GM23338 (cell line): ENCODE data around the gene C10orf105. TPM values are rescaled to one million over a fixed set of nuclear protein-coding genes. Genes with fewer than 3 reads are reported as not detected.

Source experiments
- ATAC-seq: fragments of 200-7000 bp; cut with Tn5 transposase; 3 replicates; pipeline ENCODE4 v1.9.1; 2020
- DNase-seq: peaks from one replicate; pipeline ENCODE4 v3.0.0-alpha.2; 2015; ENCODE audit warnings: low spot score
- H2AFZ ChIP-seq: fragments of 200-600 bp; sonication (generic); 2 replicates; pipeline ENCODE4 v1.8.0; 2016; ENCODE audit warnings: antibody characterized with exemption, mild to moderate bottlenecking, moderate library complexity
- H3F3A ChIP-seq: fragments of 200-600 bp; sonication (generic); replicated peaks from 2 replicates; pipeline ENCODE4 v1.8.0; 2017; ENCODE audit warnings: antibody characterized with exemption, mixed run types, low read depth
- H3K27ac ChIP-seq: fragments of 200-600 bp; sonication (generic); 2 replicates; pipeline ENCODE4 v1.6.1; 2016; ENCODE audit warnings: low read depth
- H3K27me3 ChIP-seq: fragments of 200-600 bp; sonication (generic); 2 replicates; pipeline ENCODE4 v1.8.0; 2016; ENCODE audit warnings: mild to moderate bottlenecking, mixed run types, moderate library complexity; ENCODE audit not compliant: insufficient read depth
- H3K36me3 ChIP-seq: fragments of 200-600 bp; sonication (generic); 2 replicates; pipeline ENCODE4 v1.8.0; 2016; ENCODE audit warnings: mild to moderate bottlenecking; ENCODE audit not compliant: insufficient read depth
- H3K4me1 ChIP-seq: fragments of 200-600 bp; sonication (generic); 2 replicates; pipeline ENCODE4 v1.8.0; 2016; ENCODE audit warnings: mild to moderate bottlenecking, moderate library complexity; ENCODE audit not compliant: insufficient read depth
- H3K4me2 ChIP-seq: fragments of 200-600 bp; sonication (generic); 2 replicates; pipeline ENCODE4 v1.7.1; 2017; ENCODE audit warnings: mixed run types
- H3K4me3 ChIP-seq: fragments of 200-600 bp; sonication (generic); 2 replicates; pipeline ENCODE4 v1.6.1; 2016; ENCODE audit warnings: mixed run types
- H3K79me2 ChIP-seq: fragments of 200-600 bp; sonication (generic); replicated peaks from 2 replicates; pipeline ENCODE4 v1.8.0; 2017; ENCODE audit warnings: mild to moderate bottlenecking; ENCODE audit not compliant: insufficient read depth
- H3K9me2 ChIP-seq: fragments of 200-600 bp; sonication (generic); 2 replicates; pipeline ENCODE4 v1.8.0; 2017; ENCODE audit not compliant: insufficient read depth
- H4K20me1 ChIP-seq: fragments of 200-600 bp; sonication (generic); replicated peaks from 2 replicates; pipeline ENCODE4 v1.8.0; 2017; ENCODE audit warnings: mild to moderate bottlenecking; ENCODE audit not compliant: insufficient read depth
- H3K27ac Mint-ChIP-seq: 2 replicates; pipeline ENCODE4 v1.8.0; 2020; ENCODE audit warnings: inconsistent platforms, mild to moderate bottlenecking, moderate library complexity, mixed read lengths
- H3K27me3 Mint-ChIP-seq: 3 replicates; pipeline ENCODE4 v1.8.0; 2022; ENCODE audit warnings: low read depth, mild to moderate bottlenecking, moderate library complexity, mixed read lengths, inconsistent platforms; ENCODE audit not compliant: insufficient read depth, poor library complexity
- H3K36me3 Mint-ChIP-seq: 3 replicates; pipeline ENCODE4 v1.8.0; 2021; ENCODE audit warnings: low read depth, mild to moderate bottlenecking, inconsistent platforms, moderate library complexity, mixed read lengths
- H3K4me1 Mint-ChIP-seq: 3 replicates; pipeline ENCODE4 v1.8.0; 2020; ENCODE audit warnings: mild to moderate bottlenecking, inconsistent platforms, mixed read lengths
- H3K4me3 Mint-ChIP-seq: 3 replicates; pipeline ENCODE4 v1.8.0; 2021; ENCODE audit warnings: moderate library complexity, mild to moderate bottlenecking, inconsistent platforms, mixed read lengths
- H3K9me3 Mint-ChIP-seq: 3 replicates; pipeline ENCODE4 v1.8.0; 2020; ENCODE audit warnings: moderate library complexity, mild to moderate bottlenecking, inconsistent platforms, mixed read lengths
- CREB1 ChIP-seq: fragments of 250-450 bp; sonication (Bioruptor Pico); IDR thresholded peaks from 2 replicates; pipeline ENCODE4 v1.5.0; 2020; ENCODE audit warnings: low read depth, mild to moderate bottlenecking, moderate library complexity
- EZH2 ChIP-seq: fragments of 200-600 bp; sonication (generic); IDR thresholded peaks from one replicate; pipeline ENCODE4 v1.8.0; 2017; ENCODE audit warnings: antibody characterized with exemption, mild to moderate bottlenecking, low read depth; ENCODE audit not compliant: unreplicated experiment
- EZH2phosphoT487 ChIP-seq: fragments of 200-600 bp; sonication (generic); IDR thresholded peaks from one replicate; pipeline ENCODE4 v1.8.1; 2018; ENCODE audit warnings: antibody characterized with exemption; ENCODE audit not compliant: unreplicated experiment
- JUNB ChIP-seq: IDR thresholded peaks from one replicate; pipeline ENCODE4 v1.6.1; 2016; ENCODE audit warnings: antibody characterized with exemption; ENCODE audit not compliant: unreplicated experiment
- NANOG ChIP-seq: IDR thresholded peaks from 2 replicates; pipeline ENCODE4 v1.6.1; 2016; ENCODE audit warnings: antibody characterized with exemption, borderline replicate concordance
- POLR2AphosphoS5 ChIP-seq: IDR thresholded peaks from 2 replicates; pipeline ENCODE4 v1.6.1; 2016; ENCODE audit warnings: antibody characterized with exemption, low read depth
- REST ChIP-seq: IDR thresholded peaks from one replicate; pipeline ENCODE4 v1.6.1; 2018; ENCODE audit warnings: antibody characterized with exemption; ENCODE audit not compliant: unreplicated experiment
- STAT1 ChIP-seq: IDR thresholded peaks from one replicate; pipeline ENCODE4 v1.6.1; 2016; ENCODE audit warnings: antibody characterized with exemption; ENCODE audit not compliant: unreplicated experiment
- ZNF114 ChIP-seq: fragments of 250-450 bp; sonication (Bioruptor Pico); IDR thresholded peaks from 2 replicates; pipeline ENCODE4 v1.5.0; 2020; ENCODE audit warnings: mild to moderate bottlenecking, moderate library complexity
- ZNF331 ChIP-seq: fragments of 250-450 bp; sonication (Bioruptor Pico); IDR thresholded peaks from 2 replicates; pipeline ENCODE4 v1.5.0; 2020; ENCODE audit warnings: low read depth, mild to moderate bottlenecking, moderate library complexity
- polyA plus RNA-seq: library from polyadenylated mRNA; unstranded; fragments of >200 nt; fragmentation: Nextera tagmentation; extraction: Ambion mirVana; gene quantifications from 2 replicates; pipeline ENCODE4 v1.2.1, GENCODE V29; 2016
- total RNA-seq: library from RNA; depleted of rRNA; stranded (reverse); fragments of >200 nt; shearing (Covaris generic); gene quantifications from 2 replicates; pipeline ENCODE4 v1.2.3, GENCODE V29; 2014
- TF ChIP-seq, protein P1 (sequence below): IDR thresholded peaks from 2 replicates; pipeline ENCODE4 v1.6.1; 2016; ENCODE audit warnings: antibody characterized with exemption
- TF ChIP-seq, protein P2 (sequence below): fragments of 250-450 bp; sonication (Bioruptor Pico); IDR thresholded peaks from 2 replicates; pipeline ENCODE4 v1.5.0; 2020; ENCODE audit warnings: mild to moderate bottlenecking, moderate library complexity
- TF ChIP-seq, protein P3 (sequence below), 2 experiments: fragments of 200-600 bp in 1 of 2; sonication (generic) in 1 of 2; conservative IDR thresholded peaks; 2 replicates each; pipeline versions ENCODE4 v1.5.1 to v1.6.1; 2016 to 2017; ENCODE audit warnings: antibody characterized with exemption in 2 of 2, low read depth in 2 of 2, mild to moderate bottlenecking in 2 of 2, moderate library complexity in 1 of 2

C10orf105 gene
- total and polyA plus RNA-seq, 2 experiments from 2014 or later = 0.15 to 0.17 TPM

GRCh38 chr10:71763352-71764127 lies 44.0 kb upstream of the C10orf105 start:
- ATAC-seq = no peak
- Mint-ChIP-seq H3K27me3 (peaks cover 8% of the 10 kb centered on the region), H3K4me3 (no peak overlapping the region), H3K9me3 (no peaks in the 10 kb centered on the region), H3K36me3 (no peaks in the 10 kb centered on the region), H3K4me1 (peaks cover 3% of the 10 kb centered on the region; the same call in 2 of the 3 replicates), H3K27ac (no peak overlapping the region)
- Histone ChIP-seq H3K4me1 (no peaks in the 10 kb centered on the region), H3K9me2 (no peaks in the 10 kb centered on the region), H3K36me3 (no peaks in the 10 kb centered on the region), H3K27me3 (no peaks in the 10 kb centered on the region), H4K20me1 (no peaks in the 10 kb centered on the region), H3K79me2 (no peaks in the 10 kb centered on the region), H2AFZ (no peak overlapping the region), H3K4me2 (no peak overlapping the region), H3K27ac (no peak overlapping the region), H3F3A (no peaks in the 10 kb centered on the region), H3K4me3 (no peak overlapping the region)
- TF ChIP-seq CREB1 (CRISPR knock-in tag) (no peak), ZNF331 (CRISPR knock-in tag) (no peak), STAT1 (no peak), POLR2AphosphoS5 (no peak), JUNB (no peak), EZH2 (no peak), ZNF114 (no peak), NANOG (no peak), EZH2phosphoT487 (no peak), REST (no peak)
- TF ChIP-seq, protein P1, sequence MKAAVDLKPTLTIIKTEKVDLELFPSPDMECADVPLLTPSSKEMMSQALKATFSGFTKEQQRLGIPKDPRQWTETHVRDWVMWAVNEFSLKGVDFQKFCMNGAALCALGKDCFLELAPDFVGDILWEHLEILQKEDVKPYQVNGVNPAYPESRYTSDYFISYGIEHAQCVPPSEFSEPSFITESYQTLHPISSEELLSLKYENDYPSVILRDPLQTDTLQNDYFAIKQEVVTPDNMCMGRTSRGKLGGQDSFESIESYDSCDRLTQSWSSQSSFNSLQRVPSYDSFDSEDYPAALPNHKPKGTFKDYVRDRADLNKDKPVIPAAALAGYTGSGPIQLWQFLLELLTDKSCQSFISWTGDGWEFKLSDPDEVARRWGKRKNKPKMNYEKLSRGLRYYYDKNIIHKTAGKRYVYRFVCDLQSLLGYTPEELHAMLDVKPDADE = no peak
- TF ChIP-seq, protein P2, sequence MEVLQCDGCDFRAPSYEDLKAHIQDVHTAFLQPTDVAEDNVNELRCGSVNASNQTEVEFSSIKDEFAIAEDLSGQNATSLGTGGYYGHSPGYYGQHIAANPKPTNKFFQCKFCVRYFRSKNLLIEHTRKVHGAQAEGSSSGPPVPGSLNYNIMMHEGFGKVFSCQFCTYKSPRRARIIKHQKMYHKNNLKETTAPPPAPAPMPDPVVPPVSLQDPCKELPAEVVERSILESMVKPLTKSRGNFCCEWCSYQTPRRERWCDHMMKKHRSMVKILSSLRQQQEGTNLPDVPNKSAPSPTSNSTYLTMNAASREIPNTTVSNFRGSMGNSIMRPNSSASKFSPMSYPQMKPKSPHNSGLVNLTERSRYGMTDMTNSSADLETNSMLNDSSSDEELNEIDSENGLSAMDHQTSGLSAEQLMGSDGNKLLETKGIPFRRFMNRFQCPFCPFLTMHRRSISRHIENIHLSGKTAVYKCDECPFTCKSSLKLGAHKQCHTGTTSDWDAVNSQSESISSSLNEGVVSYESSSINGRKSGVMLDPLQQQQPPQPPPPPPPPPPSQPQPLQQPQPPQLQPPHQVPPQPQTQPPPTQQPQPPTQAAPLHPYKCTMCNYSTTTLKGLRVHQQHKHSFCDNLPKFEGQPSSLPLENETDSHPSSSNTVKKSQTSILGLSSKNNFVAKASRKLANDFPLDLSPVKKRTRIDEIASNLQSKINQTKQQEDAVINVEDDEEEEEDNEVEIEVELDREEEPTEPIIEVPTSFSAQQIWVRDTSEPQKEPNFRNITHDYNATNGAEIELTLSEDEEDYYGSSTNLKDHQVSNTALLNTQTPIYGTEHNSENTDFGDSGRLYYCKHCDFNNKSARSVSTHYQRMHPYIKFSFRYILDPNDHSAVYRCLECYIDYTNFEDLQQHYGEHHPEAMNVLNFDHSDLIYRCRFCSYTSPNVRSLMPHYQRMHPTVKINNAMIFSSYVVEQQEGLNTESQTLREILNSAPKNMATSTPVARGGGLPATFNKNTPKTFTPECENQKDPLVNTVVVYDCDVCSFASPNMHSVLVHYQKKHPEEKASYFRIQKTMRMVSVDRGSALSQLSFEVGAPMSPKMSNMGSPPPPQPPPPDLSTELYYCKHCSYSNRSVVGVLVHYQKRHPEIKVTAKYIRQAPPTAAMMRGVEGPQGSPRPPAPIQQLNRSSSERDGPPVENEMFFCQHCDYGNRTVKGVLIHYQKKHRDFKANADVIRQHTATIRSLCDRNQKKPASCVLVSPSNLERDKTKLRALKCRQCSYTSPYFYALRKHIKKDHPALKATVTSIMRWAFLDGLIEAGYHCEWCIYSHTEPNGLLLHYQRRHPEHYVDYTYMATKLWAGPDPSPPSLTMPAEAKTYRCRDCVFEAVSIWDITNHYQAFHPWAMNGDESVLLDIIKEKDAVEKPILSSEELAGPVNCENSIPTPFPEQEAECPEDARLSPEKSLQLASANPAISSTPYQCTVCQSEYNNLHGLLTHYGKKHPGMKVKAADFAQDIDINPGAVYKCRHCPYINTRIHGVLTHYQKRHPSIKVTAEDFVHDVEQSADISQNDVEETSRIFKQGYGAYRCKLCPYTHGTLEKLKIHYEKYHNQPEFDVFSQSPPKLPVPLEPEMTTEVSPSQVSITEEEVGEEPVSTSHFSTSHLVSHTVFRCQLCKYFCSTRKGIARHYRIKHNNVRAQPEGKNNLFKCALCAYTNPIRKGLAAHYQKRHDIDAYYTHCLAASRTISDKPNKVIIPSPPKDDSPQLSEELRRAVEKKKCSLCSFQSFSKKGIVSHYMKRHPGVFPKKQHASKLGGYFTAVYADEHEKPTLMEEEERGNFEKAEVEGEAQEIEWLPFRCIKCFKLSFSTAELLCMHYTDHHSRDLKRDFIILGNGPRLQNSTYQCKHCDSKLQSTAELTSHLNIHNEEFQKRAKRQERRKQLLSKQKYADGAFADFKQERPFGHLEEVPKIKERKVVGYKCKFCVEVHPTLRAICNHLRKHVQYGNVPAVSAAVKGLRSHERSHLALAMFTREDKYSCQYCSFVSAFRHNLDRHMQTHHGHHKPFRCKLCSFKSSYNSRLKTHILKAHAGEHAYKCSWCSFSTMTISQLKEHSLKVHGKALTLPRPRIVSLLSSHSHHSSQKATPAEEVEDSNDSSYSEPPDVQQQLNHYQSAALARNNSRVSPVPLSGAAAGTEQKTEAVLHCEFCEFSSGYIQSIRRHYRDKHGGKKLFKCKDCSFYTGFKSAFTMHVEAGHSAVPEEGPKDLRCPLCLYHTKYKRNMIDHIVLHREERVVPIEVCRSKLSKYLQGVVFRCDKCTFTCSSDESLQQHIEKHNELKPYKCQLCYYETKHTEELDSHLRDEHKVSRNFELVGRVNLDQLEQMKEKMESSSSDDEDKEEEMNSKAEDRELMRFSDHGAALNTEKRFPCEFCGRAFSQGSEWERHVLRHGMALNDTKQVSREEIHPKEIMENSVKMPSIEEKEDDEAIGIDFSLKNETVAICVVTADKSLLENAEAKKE (CRISPR knock-in tag) = no peak
- TF ChIP-seq, protein P3, sequence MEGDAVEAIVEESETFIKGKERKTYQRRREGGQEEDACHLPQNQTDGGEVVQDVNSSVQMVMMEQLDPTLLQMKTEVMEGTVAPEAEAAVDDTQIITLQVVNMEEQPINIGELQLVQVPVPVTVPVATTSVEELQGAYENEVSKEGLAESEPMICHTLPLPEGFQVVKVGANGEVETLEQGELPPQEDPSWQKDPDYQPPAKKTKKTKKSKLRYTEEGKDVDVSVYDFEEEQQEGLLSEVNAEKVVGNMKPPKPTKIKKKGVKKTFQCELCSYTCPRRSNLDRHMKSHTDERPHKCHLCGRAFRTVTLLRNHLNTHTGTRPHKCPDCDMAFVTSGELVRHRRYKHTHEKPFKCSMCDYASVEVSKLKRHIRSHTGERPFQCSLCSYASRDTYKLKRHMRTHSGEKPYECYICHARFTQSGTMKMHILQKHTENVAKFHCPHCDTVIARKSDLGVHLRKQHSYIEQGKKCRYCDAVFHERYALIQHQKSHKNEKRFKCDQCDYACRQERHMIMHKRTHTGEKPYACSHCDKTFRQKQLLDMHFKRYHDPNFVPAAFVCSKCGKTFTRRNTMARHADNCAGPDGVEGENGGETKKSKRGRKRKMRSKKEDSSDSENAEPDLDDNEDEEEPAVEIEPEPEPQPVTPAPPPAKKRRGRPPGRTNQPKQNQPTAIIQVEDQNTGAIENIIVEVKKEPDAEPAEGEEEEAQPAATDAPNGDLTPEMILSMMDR (conservative IDR thresholded peaks at IDR 0.05; ENCODE audit: low read depth in 2 of 2) = no peak
- DNase-seq = no peak
